H1 (cell line): ENCODE measurements around the gene TSR3. TPM values are rescaled to one million over a fixed set of nuclear protein-coding genes. Genes with fewer than 3 reads are reported as not detected.

Experiments used
- CTCF ChIA-PET: fragments of 300-600 bp; sonication (Branson Sonifier 250); formaldehyde crosslinking; loops from one replicate; lab custom pipeline; 2021; ENCODE audit not compliant: partially characterized antibody; lab: Charles Lee
- POLR2A ChIA-PET: fragments of 300-600 bp; sonication (Branson Sonifier 250); formaldehyde crosslinking; loops from one replicate; lab custom pipeline; 2021; ENCODE audit warnings: inconsistent platforms; ENCODE audit not compliant: partially characterized antibody; lab: Charles Lee
- DNase-seq, 2 experiments: peaks; one replicate each; pipeline versions ENCODE4 v3.0.0 to v3.0.0-alpha.2; 2010 to 2022; ENCODE audit warnings: low spot score in 2 of 2, low read depth in 1 of 2, mixed read lengths in 1 of 2
- FAIRE-seq: peaks from 2 replicates; lab custom pipeline; 2011; peaks lifted over from hg19 to GRCh38; lab: Jason Lieb, UNC
- H2AFZ ChIP-seq: 2 replicates; pipeline ENCODE4 v1.8.1; 2012; ENCODE audit warnings: low read length, inconsistent platforms
- H2AK5ac ChIP-seq: 2 replicates; pipeline ENCODE4 v1.6.1; 2013; ENCODE audit warnings: low read depth, low read length
- H2BK120ac ChIP-seq: replicated peaks from 2 replicates; pipeline ENCODE3; 2013; ENCODE audit warnings: low read depth, low read length, inconsistent platforms
- H2BK12ac ChIP-seq: 2 replicates; pipeline ENCODE4 v1.6.1; 2013; ENCODE audit warnings: low read depth, low read length
- H2BK15ac ChIP-seq: 2 replicates; pipeline ENCODE4 v1.6.1; 2013; ENCODE audit warnings: low read length
- H2BK20ac ChIP-seq: 2 replicates; pipeline ENCODE4 v1.6.1; 2013; ENCODE audit warnings: low read length
- H2BK5ac ChIP-seq: 2 replicates; pipeline ENCODE4 v1.6.1; 2013; ENCODE audit warnings: low read depth, low read length
- H3K14ac ChIP-seq: 2 replicates; pipeline ENCODE4 v1.6.1; 2013; ENCODE audit warnings: inconsistent platforms; ENCODE audit not compliant: insufficient read length
- H3K18ac ChIP-seq: 2 replicates; pipeline ENCODE4 v1.6.1; 2013; ENCODE audit warnings: low read length; ENCODE audit errors: extremely low read depth
- H3K23ac ChIP-seq: 2 replicates; pipeline ENCODE4 v1.6.1; 2013; ENCODE audit warnings: inconsistent platforms; ENCODE audit not compliant: insufficient read length
- H3K23me2 ChIP-seq: 2 replicates; pipeline ENCODE4 v1.6.1; 2013; ENCODE audit warnings: low read depth, low read length
- H3K27ac ChIP-seq: 2 replicates; pipeline ENCODE4 v1.6.1; 2011; ENCODE audit warnings: low read depth, low read length, inconsistent platforms
- H3K27me3 ChIP-seq, 4 experiments: replicated peaks in 1 of 4; 1 replicate in 1 of 4; 2 replicates in 3 of 4; pipeline versions ENCODE4 v1.6.1 to v1.8.1; 2011 to 2013; ENCODE audit warnings: low read length in 3 of 4, mild to moderate bottlenecking in 3 of 4, inconsistent platforms in 2 of 4, mixed read lengths in 2 of 4, moderate library complexity in 1 of 4; ENCODE audit not compliant: control insufficient read depth in 3 of 4, insufficient read depth in 3 of 4; ENCODE audit errors: extremely low read depth in 1 of 4
- H3K36me3 ChIP-seq, 4 experiments: 2 replicates each; pipeline versions ENCODE4 v1.6.1 to v1.8.1; 2011 to 2013; ENCODE audit warnings: mild to moderate bottlenecking in 4 of 4, low read length in 3 of 4, moderate library complexity in 2 of 4, control low read depth in 1 of 4, inconsistent platforms in 1 of 4; ENCODE audit not compliant: insufficient read depth in 4 of 4, control insufficient read depth in 2 of 4
- H3K4ac ChIP-seq: replicated peaks from 2 replicates; pipeline ENCODE3; 2013; ENCODE audit warnings: low read length, low read depth, mixed read lengths, inconsistent platforms; ENCODE audit not compliant: insufficient read length
- H3K4me1 ChIP-seq, 4 experiments: replicated peaks in 1 of 4; 1 replicate in 1 of 4; 2 replicates in 3 of 4; pipeline versions ENCODE4 v1.6.1 to v1.8.1; 2011 to 2013; ENCODE audit warnings: low read length in 3 of 4, inconsistent platforms in 2 of 4, mixed read lengths in 1 of 4; ENCODE audit not compliant: insufficient read depth in 4 of 4, control insufficient read depth in 3 of 4
- H3K4me2 ChIP-seq, 2 experiments: 2 replicates each; pipeline versions ENCODE4 v1.6.1 to v1.8.1; 2011 to 2013; ENCODE audit warnings: low read depth in 2 of 2, low read length in 2 of 2, control low read depth in 1 of 2, inconsistent platforms in 1 of 2, mild to moderate bottlenecking in 1 of 2; ENCODE audit not compliant: insufficient read depth in 1 of 2
- H3K4me3 ChIP-seq, 4 experiments: fragments of 200-600, 300-600 bp in 1 of 4; sonication (generic), shearing (Covaris generic), sonication (Bioruptor Twin) in 1 of 4; 2 replicates each; pipeline versions ENCODE4 v1.5.1 to v1.8.1; 2011 to 2016; ENCODE audit warnings: low read length in 4 of 4, low read depth in 3 of 4, control low read depth in 2 of 4, inconsistent platforms in 2 of 4, mild to moderate bottlenecking in 2 of 4, mixed read lengths in 1 of 4, moderate library complexity in 1 of 4; ENCODE audit not compliant: insufficient read depth in 2 of 4; ENCODE audit errors: extremely low read depth in 1 of 4
- H3K56ac ChIP-seq: replicated peaks from 2 replicates; pipeline ENCODE3; 2013; ENCODE audit warnings: low read depth, mild to moderate bottlenecking, mixed read lengths, low read length, inconsistent platforms; ENCODE audit not compliant: insufficient read length
- H3K79me1 ChIP-seq: 2 replicates; pipeline ENCODE4 v1.6.1; 2013; ENCODE audit warnings: low read depth, low read length, control low read depth
- H3K79me2 ChIP-seq, 2 experiments: 2 replicates each; pipeline versions ENCODE4 v1.6.1 to v1.8.1; 2012 to 2013; ENCODE audit warnings: low read length in 2 of 2, mild to moderate bottlenecking in 2 of 2, inconsistent platforms in 1 of 2; ENCODE audit not compliant: insufficient read depth in 2 of 2, control insufficient read depth in 1 of 2
- H3K9ac ChIP-seq, 4 experiments: replicated peaks in 1 of 4; 1 replicate in 1 of 4; 2 replicates in 3 of 4; pipeline versions ENCODE4 v1.6.1 to v1.8.1; 2011 to 2013; ENCODE audit warnings: low read depth in 3 of 4, low read length in 3 of 4, control low read depth in 2 of 4, mild to moderate bottlenecking in 2 of 4, moderate library complexity in 2 of 4, inconsistent platforms in 1 of 4; ENCODE audit errors: extremely low read depth in 1 of 4
- H3K9me3 ChIP-seq, 2 experiments: 2 replicates each; pipeline versions ENCODE4 v1.6.1 to v1.8.1; 2012 to 2013; ENCODE audit warnings: mild to moderate bottlenecking in 2 of 2, moderate library complexity in 2 of 2, control low read depth in 1 of 2, inconsistent platforms in 1 of 2, low read depth in 1 of 2, low read length in 1 of 2, mixed read lengths in 1 of 2; ENCODE audit not compliant: insufficient read depth in 2 of 2
- H4K20me1 ChIP-seq, 2 experiments: replicated peaks in 1 of 2; 2 replicates each; pipeline versions ENCODE3 to v1.8.1; 2011 to 2013; ENCODE audit warnings: inconsistent platforms in 2 of 2, low read length in 2 of 2, mild to moderate bottlenecking in 1 of 2; ENCODE audit not compliant: insufficient read depth in 2 of 2, control insufficient read depth in 1 of 2
- H4K5ac ChIP-seq: 2 replicates; pipeline ENCODE4 v1.6.1; 2013; ENCODE audit warnings: low read length, low read depth, mixed read lengths, inconsistent platforms; ENCODE audit not compliant: insufficient read length
- H4K8ac ChIP-seq: 2 replicates; pipeline ENCODE4 v1.8.0; 2013; ENCODE audit warnings: mild to moderate bottlenecking, moderate library complexity, low read length, inconsistent platforms; ENCODE audit not compliant: insufficient read depth; ENCODE audit errors: extremely low read depth
- H4K91ac ChIP-seq: replicated peaks from 2 replicates; pipeline ENCODE3; 2013; ENCODE audit warnings: low read length, mixed read lengths, inconsistent platforms; ENCODE audit not compliant: insufficient read length
- BCL11A ChIP-seq, 2 experiments: IDR thresholded peaks; one replicate each; pipeline ENCODE4 v1.6.1; 2011; ENCODE audit warnings: low read depth in 2 of 2, low read length in 2 of 2, mild to moderate bottlenecking in 2 of 2
- EZH2 ChIP-seq: fragments of 200-600 bp; sonication (generic); IDR thresholded peaks from 2 replicates; pipeline ENCODE4 v1.7.1; 2012; ENCODE audit warnings: low read depth, mild to moderate bottlenecking, moderate library complexity, low read length, inconsistent platforms; ENCODE audit not compliant: severe bottlenecking
- HDAC2 ChIP-seq, 2 experiments: fragments of 300-600 bp in 1 of 2; sonication (generic) in 1 of 2; IDR thresholded peaks; 2 replicates each; pipeline ENCODE4 v1.6.1; 2011 to 2012; ENCODE audit warnings: low read depth in 2 of 2, low read length in 2 of 2, mild to moderate bottlenecking in 2 of 2, moderate library complexity in 2 of 2, borderline replicate concordance in 1 of 2, inconsistent platforms in 1 of 2
- KDM4A ChIP-seq: IDR thresholded peaks from one replicate; pipeline ENCODE4 v1.7.1; 2012; ENCODE audit warnings: low read depth, mild to moderate bottlenecking, moderate library complexity, low read length, inconsistent platforms; ENCODE audit not compliant: severe bottlenecking
- KDM5A ChIP-seq: fragments of 200-600 bp; IDR thresholded peaks from 2 replicates; pipeline ENCODE4 v1.7.1; 2012; ENCODE audit warnings: mild to moderate bottlenecking, low read length, inconsistent platforms, mixed read lengths
- RBBP5 ChIP-seq: IDR thresholded peaks from 2 replicates; pipeline ENCODE4 v1.7.1; 2012; ENCODE audit warnings: low read depth, mild to moderate bottlenecking, inconsistent platforms, low read length, moderate library complexity, borderline replicate concordance
- TBP ChIP-seq: IDR thresholded peaks from 2 replicates; pipeline ENCODE4 v1.6.1; 2011; ENCODE audit warnings: low read depth, low read length, improper control_type of control experiment
- ZNF274 ChIP-seq: IDR thresholded peaks from 2 replicates; pipeline ENCODE4 v1.7.0; 2012; ENCODE audit warnings: low read length, borderline replicate concordance; ENCODE audit errors: extremely low read depth
- WGBS, 2 experiments: shearing (Covaris generic) in 1 of 2; methylation state at CpG; one replicate each; pipeline versions ENCODE4 v1.1.6 to v1.1.7; 2013 to 2015; ENCODE audit warnings: low lambda C conversion rate in 2 of 2, mixed read lengths in 2 of 2, inconsistent platforms in 1 of 2, low coverage in 1 of 2, missing lambda C conversion rate in 1 of 2; ENCODE audit not compliant: insufficient replicate concordance in 2 of 2, insufficient coverage in 1 of 2, insufficient read length in 1 of 2; ENCODE audit errors: extremely low coverage in 1 of 2, missing lambda C conversion rate in 1 of 2; 5-methylcytosine and 5-hydroxymethylcytosine counted together
- polyA plus RNA-seq, 7 experiments: library from polyadenylated mRNA; depleted of rRNA in 3 of 7; stranded (reverse) in 5 of 7; unstranded in 2 of 7; fragments of >200 nt in 5 of 7; fragments of 200-250 nt in 2 of 7; gene quantifications; 1 replicate in 5 of 7; 2 replicates in 1 of 7; 4 replicates in 1 of 7; pipeline versions ENCODE4 v1.2.1 to v1.2.3, GENCODE V29; 2011 to 2013; ENCODE audit warnings: missing spikeins in 2 of 7, mixed read lengths in 2 of 7
- total RNA-seq: library from RNA; stranded (reverse); fragmentation: NEBNext Ultra II Directional; extraction: Animal tissue kit (Norgen Biotek cat#: 25700); gene quantifications from 2 replicates; pipeline ENCODE4 v1.2.1, GENCODE V29; 2021
- TF ChIP-seq, protein P1 (sequence below): IDR thresholded peaks from 2 replicates; pipeline ENCODE4 v1.6.1; 2011; ENCODE audit warnings: low read length, improper control_type of control experiment

Gene TSR3
- total and polyA plus RNA-seq, 2 of the 8 experiments (the other 6 are each of a cell fraction or from before 2014, with no cell fraction given): 43.1 to 52.3 TPM

- H3K4me2 ChIP-seq: no peak overlapping the region
- no peak overlapping the region for H3K14ac ChIP-seq
- H3K56ac ChIP-seq: no peak overlapping the region
- H2AFZ ChIP-seq: no peak overlapping the region
- H4K8ac ChIP-seq: no peak overlapping the region; the same call in 1 of the 2 replicates
- peaks cover 5% of the 10 kb centered on the region; the same call in 1 of the 2 replicates for H3K79me1 ChIP-seq
- H2BK12ac ChIP-seq: no peak overlapping the region
- peaks cover 0 to 5% of the 10 kb centered on the region in 2 experiments; a peak in 1 of 4 replicates for H3K79me2 ChIP-seq
- H3K23me2 ChIP-seq: no peaks in the 10 kb centered on the region
- no peak overlapping the region for H2BK20ac ChIP-seq
- no peak overlapping the region for H2BK5ac ChIP-seq
- H3K27me3 ChIP-seq: no peaks in the 10 kb centered on the region
- no peak overlapping the region for H3K18ac ChIP-seq
- no peak overlapping the region for H4K5ac ChIP-seq
- ChIA-PET POLR2A (interaction anchor here (0.6 to 6.6 kb wide), 3 partner anchors 8 to 41 kb away, joined by 3 to 44 read pairs (median 3); no protein-coding TSS in a partner anchor), CTCF (interaction anchor here (0.8 to 1.3 kb wide), 3 partner anchors 11 to 13 kb away, joined by 3 to 7 read pairs (median 4); no protein-coding TSS in a partner anchor)
- no peak overlapping the region for H3K27ac ChIP-seq
- no peaks in the 10 kb centered on the region for H3K4me1 ChIP-seq
- no peak overlapping the region for H3K4me3 ChIP-seq
- 95% methylated on average over 20 of the region's 24 CpGs; no CpG with 5 or more reads in 1 of the 2 experiments for WGBS, 2 experiments
- peaks cover 5 to 26% of the 10 kb centered on the region in 2 experiments for H4K20me1 ChIP-seq
- no peak overlapping the region for H2AK5ac ChIP-seq
- no peak overlapping the region for H3K9ac ChIP-seq
- H3K23ac ChIP-seq: no peak overlapping the region
- no peak for DNase-seq
- no peak overlapping the region for H4K91ac ChIP-seq
- no peak overlapping the region for H2BK120ac ChIP-seq
- no peak overlapping the region for H2BK15ac ChIP-seq
- H3K9me3 ChIP-seq: no peaks in the 10 kb centered on the region
- no peak overlapping the region for H3K4ac ChIP-seq
- H3K36me3 ChIP-seq: peaks cover 13 to 50% (median 21%) of the 10 kb centered on the region in 4 experiments
- FAIRE-seq: no peak
- TF ChIP-seq RBBP5 (no peak), HDAC2 (IDR thresholded peaks at IDR 0.05; ENCODE audit: borderline replicate concordance in 1 of 2, low read depth in 2 of 2, low read length in 2 of 2) (no peak), EZH2 (no peak), KDM5A (no peak), KDM4A (no peak), TBP (no peak), BCL11A (IDR thresholded peaks at IDR 0.05; ENCODE audit: low read depth in 2 of 2, low read length in 2 of 2) (no peak), ZNF274 (no peak)
- TF ChIP-seq, protein P1, sequence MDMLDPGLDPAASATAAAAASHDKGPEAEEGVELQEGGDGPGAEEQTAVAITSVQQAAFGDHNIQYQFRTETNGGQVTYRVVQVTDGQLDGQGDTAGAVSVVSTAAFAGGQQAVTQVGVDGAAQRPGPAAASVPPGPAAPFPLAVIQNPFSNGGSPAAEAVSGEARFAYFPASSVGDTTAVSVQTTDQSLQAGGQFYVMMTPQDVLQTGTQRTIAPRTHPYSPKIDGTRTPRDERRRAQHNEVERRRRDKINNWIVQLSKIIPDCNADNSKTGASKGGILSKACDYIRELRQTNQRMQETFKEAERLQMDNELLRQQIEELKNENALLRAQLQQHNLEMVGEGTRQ: no peak
Observed at GRCh38 chr16:1366712-1367299, 15.1 kb upstream of the TSR3 start.
